ENCODE data around the gene ARMH1.
"Not testable (repeated sequence)": the region's sequence is repeated elsewhere in the genome, so short reads cannot be mapped to it uniquely, and the experiment has no call there.

ARMH1 gene

GRCh38 chr1:44693900-44694299, 19.4 kb downstream of the ARMH1 start:
- DNase-seq (ENCODE audit: low read depth in 1 of 2, low spot score in 1 of 2) = no peak

- no peak for DNase-seq (ENCODE audit: low read depth in 1 of 2, low spot score in 1 of 2)
Measured at GRCh38 chr1:44694863-44695478, 20.5 kb downstream of the ARMH1 start.

- DNase-seq (ENCODE audit: low read depth in 1 of 2, low spot score in 1 of 2) = no peak
Measured at GRCh38 chr1:44695671-44696070, 21.2 kb downstream of the ARMH1 start.

GRCh38 chr1:44696101-44696500, 21.6 kb downstream of the ARMH1 start:
- DNase-seq (ENCODE audit: low read depth in 1 of 2, low spot score in 1 of 2) = no peak

GRCh38 chr1:44696789-44697345, 22.4 kb downstream of the ARMH1 start:
- no peak for DNase-seq (ENCODE audit: low read depth in 1 of 2, low spot score in 1 of 2)

- no peak for DNase-seq (ENCODE audit: low read depth in 1 of 2, low spot score in 1 of 2)
Measured at GRCh38 chr1:44698138-44698537, 23.6 kb downstream of the ARMH1 start.

GRCh38 chr1:44699375-44699774, 24.9 kb downstream of the ARMH1 start:
- DNase-seq (ENCODE audit: low read depth in 1 of 2, low spot score in 1 of 2) = not testable (repeated sequence)

- no peak for DNase-seq (ENCODE audit: low read depth in 1 of 2, low spot score in 1 of 2)
Measured at GRCh38 chr1:44700573-44700972, 26.1 kb downstream of the ARMH1 start.

GRCh38 chr1:44701141-44701573, 26.6 kb downstream of the ARMH1 start:
- no peak for DNase-seq (ENCODE audit: low read depth in 1 of 2, low spot score in 1 of 2)

GRCh38 chr1:44705470-44705869, 31.0 kb downstream of the ARMH1 start:
- DNase-seq (ENCODE audit: low read depth in 1 of 2, low spot score in 1 of 2) = no peak

- no peak for DNase-seq (ENCODE audit: low read depth in 1 of 2, low spot score in 1 of 2)
Measured at GRCh38 chr1:44705938-44706337, 31.4 kb downstream of the ARMH1 start.

GRCh38 chr1:44707112-44707881, 32.8 kb downstream of the ARMH1 start:
- DNase-seq (ENCODE audit: low read depth in 1 of 2, low spot score in 1 of 2) = no peak

GRCh38 chr1:44707959-44708831, 33.7 kb downstream of the ARMH1 start:
- no peak for DNase-seq (ENCODE audit: low read depth in 1 of 2, low spot score in 1 of 2)

- no peak for DNase-seq (ENCODE audit: low read depth in 1 of 2, low spot score in 1 of 2)
Measured at GRCh38 chr1:44713321-44713781, 38.8 kb downstream of the ARMH1 start.

GRCh38 chr1:44714532-44714931, 40.0 kb downstream of the ARMH1 start:
- DNase-seq (ENCODE audit: low read depth in 1 of 2, low spot score in 1 of 2) = no peak

GRCh38 chr1:44714944-44715571, 40.5 kb downstream of the ARMH1 start:
- DNase-seq (ENCODE audit: low read depth in 1 of 2, low spot score in 1 of 2) = no peak

GRCh38 chr1:44717156-44717555, 42.6 kb downstream of the ARMH1 start:
- DNase-seq (ENCODE audit: low read depth in 1 of 2, low spot score in 1 of 2) = no peak

GRCh38 chr1:44717653-44718052, 43.1 kb downstream of the ARMH1 start:
- DNase-seq (ENCODE audit: low read depth in 1 of 2, low spot score in 1 of 2) = no peak

GRCh38 chr1:44718091-44718490, 43.6 kb downstream of the ARMH1 start:
- DNase-seq (ENCODE audit: low read depth in 1 of 2, low spot score in 1 of 2) = no peak

GRCh38 chr1:44719318-44719717, 44.8 kb downstream of the ARMH1 start:
- DNase-seq (ENCODE audit: low read depth in 1 of 2, low spot score in 1 of 2) = no peak

GRCh38 chr1:44720281-44720680, 45.8 kb downstream of the ARMH1 start:
- DNase-seq (ENCODE audit: low read depth in 1 of 2, low spot score in 1 of 2) = no peak

All from activated T-helper 1 cell treated with anti-CD3 and anti-CD28 coated beads, Interleukin-2, amount 50 U/mL, for 16 hours (primary cell).